NB4 (cell line): ENCODE results near the gene OBSCN.

ENCODE experiments used
- CTCF ChIP-seq: IDR thresholded peaks from one replicate; pipeline ENCODE4 v1.5.1; 2012; ENCODE audit warnings: low read depth, low read length
- MYC ChIP-seq: IDR thresholded peaks from 2 replicates; pipeline ENCODE4 v1.6.1; 2011; ENCODE audit warnings: low read depth, low read length
- POLR2A ChIP-seq: IDR thresholded peaks from 2 replicates; pipeline ENCODE4 v1.6.1; 2011; ENCODE audit warnings: mild to moderate bottlenecking; ENCODE audit not compliant: insufficient read length; ENCODE audit errors: extremely low read depth
- TF ChIP-seq, protein P1 (sequence below): IDR thresholded peaks from 2 replicates; pipeline ENCODE4 v1.6.1; 2011; ENCODE audit warnings: low read depth, low read length

DNA sequence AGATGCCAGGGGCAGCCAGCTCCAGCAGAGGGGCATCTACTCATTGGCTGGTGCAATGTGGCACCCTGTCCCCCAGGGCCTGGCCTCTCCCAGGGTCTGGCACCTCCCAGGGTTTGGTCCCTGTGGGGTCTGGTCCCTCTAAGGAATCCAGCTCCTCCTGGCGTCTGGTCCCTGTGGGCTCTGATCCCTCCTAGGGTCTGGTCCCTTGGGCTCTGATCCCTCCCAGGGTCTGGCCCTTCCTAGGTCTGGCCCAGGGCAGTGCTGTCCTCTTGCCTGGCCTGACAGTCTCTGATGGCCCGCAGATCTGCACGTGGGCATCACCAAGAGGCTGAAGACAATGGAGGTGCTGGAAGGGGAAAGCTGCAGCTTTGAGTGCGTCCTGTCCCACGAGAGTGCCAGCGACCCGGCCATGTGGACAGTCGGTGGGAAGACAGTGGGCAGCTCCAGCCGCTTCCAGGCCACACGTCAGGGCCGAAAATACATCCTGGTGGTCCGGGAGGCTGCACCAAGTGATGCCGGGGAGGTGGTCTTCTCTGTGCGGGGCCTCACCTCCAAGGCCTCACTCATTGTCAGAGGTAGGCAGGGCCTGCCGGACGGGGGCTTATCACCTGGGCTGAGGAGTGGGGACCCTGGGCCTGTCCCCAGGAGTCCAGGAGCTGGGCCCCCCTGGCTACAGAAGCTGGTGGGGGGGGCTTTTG is 73.9 kb downstream of the OBSCN start:
- no peak for TF ChIP-seq CTCF
- no peak for TF ChIP-seq POLR2A
- TF ChIP-seq MYC = no peak
- TF ChIP-seq, protein P1, sequence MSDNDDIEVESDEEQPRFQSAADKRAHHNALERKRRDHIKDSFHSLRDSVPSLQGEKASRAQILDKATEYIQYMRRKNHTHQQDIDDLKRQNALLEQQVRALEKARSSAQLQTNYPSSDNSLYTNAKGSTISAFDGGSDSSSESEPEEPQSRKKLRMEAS = no peak
